Stimulated activated CD8-positive, alpha-beta memory T cell treated with anti-CD3 and anti-CD28 coated beads, Interleukin-15, amount 100 ng/mL, for 1 hour (primary cell): ENCODE results near the gene ATXN10.
"Not testable (repeated sequence)": the region's sequence is repeated elsewhere in the genome, so short reads cannot be mapped to it uniquely, and the experiment has no call there.

Source experiments
- DNase-seq: peaks from one replicate; pipeline ENCODE4 v3.0.0-alpha.2; 2020; ENCODE audit warnings: low read depth

The ATXN10 gene

DNA sequence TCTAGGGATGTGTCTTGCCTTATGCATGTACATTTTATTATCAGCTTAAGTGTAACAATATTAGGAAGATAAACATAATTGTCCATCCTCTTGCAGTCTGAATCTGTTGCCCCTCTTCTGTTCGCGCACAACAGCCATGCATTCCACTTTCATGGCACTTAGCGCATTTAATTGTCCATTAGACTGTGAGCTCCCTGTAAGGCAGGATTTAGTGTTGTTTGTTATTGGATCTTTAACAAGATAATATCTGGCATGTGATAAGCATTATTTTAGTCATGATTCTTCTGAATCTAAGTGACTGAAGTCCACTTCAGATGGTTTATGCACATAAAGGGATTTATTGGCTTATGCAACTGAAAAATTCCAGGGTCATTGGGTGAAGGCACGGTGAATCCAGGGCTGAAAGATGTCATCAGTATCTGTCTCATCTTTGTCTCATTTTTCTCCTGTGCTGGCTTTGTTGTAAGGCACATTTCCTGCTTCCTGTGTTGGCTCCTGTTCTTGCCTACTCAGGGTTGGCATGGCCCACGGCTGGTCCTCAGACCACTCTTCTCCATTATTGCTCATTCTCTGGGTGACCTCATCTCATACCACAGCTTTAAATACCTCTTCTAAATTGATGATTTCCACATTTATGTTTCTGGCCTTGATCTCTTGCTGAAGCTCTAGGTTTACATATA lies 37.6 kb downstream of the ATXN10 start:
- no peak for DNase-seq

GRCh38 chr22:45709866-45710265 lies 38.2 kb downstream of the ATXN10 start:
- no peak for DNase-seq

- no peak for DNase-seq
These were observed 38.8 kb downstream of the ATXN10 start for GRCh38 chr22:45710469-45710868.

GRCh38 chr22:45714390-45714789 lies 42.8 kb downstream of the ATXN10 start:
- DNase-seq = not testable (repeated sequence)

GRCh38 chr22:45717789-45718188 lies 46.2 kb downstream of the ATXN10 start:
- no peak for DNase-seq

DNA sequence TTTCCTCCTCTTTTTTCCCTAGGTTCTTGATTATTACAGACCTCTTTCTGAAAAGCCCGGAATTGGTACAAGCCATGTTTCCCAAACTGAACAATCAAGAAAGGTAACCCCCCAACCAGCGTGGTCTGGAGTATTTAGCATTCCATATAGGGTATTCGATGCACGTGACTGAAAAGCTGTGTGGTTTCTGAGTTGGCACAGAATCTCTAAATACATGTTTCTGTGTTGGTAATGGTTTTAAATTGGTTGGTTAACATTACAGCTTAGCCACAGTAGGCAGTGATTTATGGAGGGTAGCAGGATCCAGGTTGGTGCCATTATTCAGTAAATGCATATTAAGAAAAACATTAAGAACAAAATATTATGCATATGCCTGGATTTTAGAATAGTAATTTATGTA lies 46.8 kb downstream of the ATXN10 start:
- no peak for DNase-seq

DNA sequence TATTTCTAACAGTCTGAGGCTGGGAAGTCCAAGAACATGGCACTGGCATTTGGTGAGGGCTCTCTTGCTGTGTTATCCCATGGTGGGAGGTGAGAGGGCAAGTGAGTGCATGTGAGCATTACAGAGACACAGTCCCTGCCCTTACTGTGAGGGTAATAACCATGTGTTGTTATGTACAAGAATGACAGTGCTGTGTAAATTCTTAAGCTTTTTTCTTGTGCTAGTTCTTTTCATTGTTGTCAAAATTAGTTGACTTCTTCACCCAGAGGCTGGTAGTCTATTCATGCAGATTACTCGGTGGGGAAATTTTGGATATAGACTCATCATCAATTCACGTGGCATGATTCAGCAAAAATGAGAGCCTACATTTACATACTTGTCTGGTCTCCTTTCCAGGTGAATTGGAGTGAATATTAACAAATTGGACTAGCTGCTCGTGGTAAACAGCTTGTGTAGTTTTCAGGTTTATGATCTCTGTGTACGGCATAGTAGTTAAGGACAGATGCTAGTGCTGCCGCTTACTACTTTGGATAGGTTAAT lies 49.3 kb downstream of the ATXN10 start:
- no peak for DNase-seq

GRCh38 chr22:45722006-45722405 lies 50.4 kb downstream of the ATXN10 start:
- DNase-seq = no peak

DNA sequence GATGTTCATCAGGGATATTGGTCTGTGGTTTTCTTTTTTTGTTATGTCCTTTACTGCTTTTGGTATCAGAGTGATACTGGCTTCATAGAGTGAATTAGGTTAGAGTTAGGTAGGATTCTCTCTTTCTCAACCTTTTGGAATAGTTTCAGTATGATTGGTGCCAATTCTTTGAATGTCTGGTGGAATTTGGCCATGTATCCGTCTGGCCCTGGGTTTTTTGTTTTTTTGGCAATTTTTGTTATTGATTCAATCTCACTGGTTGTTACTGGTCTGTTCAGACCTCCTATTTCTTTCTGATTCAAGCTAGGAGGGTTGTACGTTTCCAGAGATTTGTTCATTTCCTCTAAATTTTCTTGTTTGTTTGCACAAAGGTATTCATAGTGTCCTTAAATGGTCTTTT lies 54.4 kb downstream of the ATXN10 start:
- no peak for DNase-seq

DNA sequence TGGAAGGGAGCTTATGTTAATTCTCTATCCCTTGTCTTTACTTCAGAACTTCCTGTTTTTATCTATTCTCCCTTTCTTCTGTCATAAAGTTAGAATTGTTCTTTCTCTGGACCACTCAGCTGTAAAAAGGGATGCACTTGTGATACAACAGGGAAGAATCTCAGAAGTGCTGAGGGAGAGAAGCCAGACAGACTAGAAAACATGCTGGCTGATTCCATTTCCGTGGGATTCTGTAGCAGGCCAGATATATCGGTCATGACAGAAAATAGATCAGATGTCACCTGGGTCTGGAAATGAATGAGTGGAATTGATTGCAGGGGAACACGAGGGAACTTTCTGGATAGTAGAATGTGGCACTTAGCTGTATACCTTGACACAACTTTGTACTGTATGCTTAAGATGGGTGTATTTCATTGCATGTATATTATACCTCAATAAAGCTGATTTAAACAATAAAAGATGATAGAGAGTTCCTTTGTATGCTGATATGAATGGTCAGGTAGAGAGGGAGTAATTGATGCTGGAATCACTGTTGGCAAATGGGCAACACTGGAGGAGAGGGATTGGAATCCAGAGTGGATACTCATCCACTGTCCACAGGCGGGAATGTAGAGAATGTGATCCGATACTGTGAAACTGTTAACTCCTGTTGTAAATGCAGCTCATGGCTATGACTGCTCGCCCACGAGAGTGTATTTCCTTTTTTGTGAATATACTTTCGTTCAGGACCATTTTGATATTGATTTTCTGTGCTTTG lies 59.6 kb downstream of the ATXN10 start:
- no peak for DNase-seq

GRCh38 chr22:45731798-45732495 lies 60.3 kb downstream of the ATXN10 start:
- no peak for DNase-seq

GRCh38 chr22:45735273-45735672 lies 63.6 kb downstream of the ATXN10 start:
- DNase-seq = no peak

DNA sequence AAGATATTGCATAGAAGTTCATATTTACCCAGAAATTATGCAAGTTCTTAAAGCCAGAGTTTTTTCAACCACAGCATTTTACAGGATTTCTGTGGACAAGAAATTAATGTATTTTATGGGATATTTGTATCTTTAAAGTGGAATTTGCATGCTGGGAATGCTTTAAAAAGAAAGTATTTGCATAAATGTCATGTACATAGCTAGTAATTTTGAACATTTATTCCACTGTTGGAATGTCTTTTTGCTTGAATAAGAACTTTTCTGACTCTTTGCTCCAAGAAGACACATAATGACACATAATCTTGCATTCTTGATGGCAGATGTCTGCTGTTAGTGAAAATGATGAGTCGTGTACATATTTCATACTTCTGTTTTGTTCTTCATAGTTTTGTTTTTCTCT lies 66.6 kb downstream of the ATXN10 start:
- DNase-seq = no peak

DNA sequence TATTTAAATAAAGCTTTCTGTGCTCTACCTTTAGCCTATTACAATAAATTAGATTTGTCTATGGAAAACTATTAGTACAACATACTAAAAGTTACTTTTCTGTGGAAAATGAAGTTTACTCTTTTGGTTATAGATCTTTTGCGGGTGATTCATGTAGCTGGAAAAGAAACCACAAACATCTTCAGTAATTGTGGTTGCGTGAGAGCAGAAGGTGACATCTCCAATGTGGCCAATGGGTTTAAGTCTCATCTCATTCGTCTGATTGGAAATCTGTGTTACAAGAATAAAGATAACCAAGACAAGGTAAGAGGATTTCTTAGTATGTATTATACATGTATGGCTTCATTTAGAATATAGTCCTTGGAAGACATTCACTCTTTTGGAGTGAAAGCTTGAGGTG lies 68.6 kb downstream of the ATXN10 start:
- DNase-seq = no peak

DNA sequence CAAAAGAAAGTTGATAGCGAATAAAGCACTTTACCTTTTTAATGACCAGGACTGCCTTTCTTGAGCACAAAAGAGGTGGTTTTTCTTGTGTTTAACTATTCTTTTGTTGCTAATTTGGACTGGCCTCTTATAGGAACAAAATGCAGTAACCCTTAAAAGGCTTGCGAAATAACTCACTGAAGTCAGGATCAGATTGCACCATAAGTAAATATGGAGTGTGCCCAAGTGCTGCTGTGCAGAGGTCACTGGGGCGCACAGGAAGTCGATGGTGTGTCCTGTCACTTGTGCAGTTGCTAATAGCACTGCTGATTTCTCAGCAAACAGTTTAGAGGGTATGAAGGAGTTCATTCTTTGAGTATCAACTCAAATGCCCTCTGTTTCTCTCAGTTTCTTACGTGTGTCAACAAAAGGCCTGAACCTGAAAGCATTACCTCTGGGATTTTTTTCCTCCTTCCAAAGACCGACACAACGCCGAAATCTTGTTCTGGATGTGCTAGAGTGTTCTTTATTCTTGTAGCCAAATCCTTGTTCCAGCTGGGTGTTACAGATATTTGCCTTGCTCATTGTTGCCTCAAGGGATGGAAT lies 71.3 kb downstream of the ATXN10 start:
- DNase-seq = no peak

GRCh38 chr22:45743687-45744086 lies 72.1 kb downstream of the ATXN10 start:
- DNase-seq = no peak

GRCh38 chr22:45744442-45744841 lies 72.8 kb downstream of the ATXN10 start:
- no peak for DNase-seq

GRCh38 chr22:45750626-45751025 lies 79.0 kb downstream of the ATXN10 start:
- DNase-seq = no peak

GRCh38 chr22:45752036-45752435 lies 80.4 kb downstream of the ATXN10 start:
- no peak for DNase-seq

DNA sequence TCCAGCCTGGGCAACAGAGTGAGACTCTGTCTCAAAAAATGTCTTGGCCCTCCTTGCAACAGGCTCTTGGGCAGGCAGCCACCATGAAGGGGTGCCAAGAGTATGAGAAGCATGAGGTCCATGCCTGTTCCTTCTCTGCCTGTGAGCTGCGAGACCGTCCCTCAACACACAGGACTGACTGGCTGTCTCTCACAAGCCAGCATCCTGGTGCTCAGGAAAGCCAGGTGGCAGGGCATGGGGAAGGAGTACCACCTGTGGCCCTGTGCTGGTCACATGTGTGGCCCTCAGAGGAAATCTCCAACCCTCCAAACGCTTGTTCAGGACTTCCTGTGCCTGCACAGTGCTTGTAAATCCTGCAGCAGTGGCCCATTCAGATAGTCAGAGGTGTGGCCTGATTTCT lies 83.2 kb downstream of the ATXN10 start:
- no peak for DNase-seq

DNA sequence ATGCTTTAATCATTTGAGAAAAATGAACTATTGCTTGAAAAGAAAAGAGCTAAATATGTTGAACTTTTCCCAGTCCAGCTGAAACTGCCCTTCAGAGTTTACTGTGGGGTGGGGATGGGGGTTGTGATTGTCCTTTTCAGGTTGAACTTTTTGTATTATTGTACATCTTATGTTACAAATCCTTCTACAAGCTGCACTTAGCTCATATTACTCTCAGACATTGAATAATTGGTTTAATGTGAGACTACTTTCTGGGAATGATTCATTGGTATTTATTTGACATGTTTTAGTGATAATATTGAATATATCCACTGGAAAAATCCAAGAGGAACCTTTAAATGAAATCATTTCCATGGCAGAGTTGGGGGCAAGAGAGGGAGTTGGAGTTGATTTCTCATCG lies 84.9 kb downstream of the ATXN10 start:
- DNase-seq = no peak

DNA sequence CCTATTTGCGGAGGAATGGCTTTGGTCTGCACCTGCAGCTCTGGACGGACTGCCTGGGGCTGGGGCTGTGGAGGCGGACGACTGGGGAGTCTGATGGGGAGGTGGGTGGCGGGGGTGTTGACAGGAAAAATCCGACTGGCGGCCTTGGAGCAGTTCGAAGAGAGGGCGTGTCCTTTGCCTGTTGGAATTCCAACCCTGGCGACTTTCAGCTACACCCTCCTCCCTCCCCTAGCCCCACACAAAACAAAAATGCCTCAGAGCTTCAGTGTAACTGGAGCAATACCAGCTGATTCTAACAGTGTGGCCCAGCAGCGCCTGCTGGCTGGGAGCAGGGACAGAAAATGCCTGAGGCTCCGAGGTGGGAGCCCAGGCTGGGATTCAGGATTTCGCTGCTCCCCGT lies 85.4 kb downstream of the ATXN10 start:
- DNase-seq = no peak

- DNase-seq = no peak
These were observed 86.3 kb downstream of the ATXN10 start for GRCh38 chr22:45757936-45758335.
